Measurements from ENCODE around the gene FBXL13.
"Not testable (repeated sequence)": the region's sequence is repeated elsewhere in the genome, so short reads cannot be mapped to it uniquely, and the experiment has no call there.

The FBXL13 gene

GRCh38 chr7:103001210-103001609 is 73.4 kb downstream of the FBXL13 start:
- Histone ChIP-seq H2AFZ (ENCODE audit: low read depth) (no peak overlapping the region), H3K27ac (no peak overlapping the region), H3K4me2 (no peak overlapping the region), H3K4me1 (ENCODE audit: low read depth, poor library complexity, severe bottlenecking) (no peaks in the 10 kb centered on the region), H3K9ac (no peak overlapping the region), H3K36me3 (ENCODE audit: insufficient read depth) (no peaks in the 10 kb centered on the region), H3K79me2 (ENCODE audit: insufficient read depth, low read depth) (no peaks in the 10 kb centered on the region), H3K27me3 (ENCODE audit: insufficient read depth, low read depth) (no peaks in the 10 kb centered on the region), H4K20me1 (ENCODE audit: insufficient read depth) (no peaks in the 10 kb centered on the region), H3K4me3 (IDR thresholded peaks at IDR 0.05; ENCODE audit: insufficient read depth, low read depth, low read length) (no peak overlapping the region)
- no peak for TF ChIP-seq CTCF (conservative IDR thresholded peaks at IDR 0.05; ENCODE audit: low read depth, low read length)

- Histone ChIP-seq H4K20me1 (ENCODE audit: insufficient read depth) (no peaks in the 10 kb centered on the region), H3K4me2 (no peak overlapping the region), H3K79me2 (ENCODE audit: insufficient read depth, low read depth) (no peaks in the 10 kb centered on the region), H3K36me3 (ENCODE audit: insufficient read depth) (no peaks in the 10 kb centered on the region), H2AFZ (ENCODE audit: low read depth) (no peak overlapping the region), H3K9ac (no peak overlapping the region), H3K27me3 (ENCODE audit: insufficient read depth, low read depth) (no peaks in the 10 kb centered on the region), H3K27ac (no peak overlapping the region), H3K4me1 (ENCODE audit: low read depth, poor library complexity, severe bottlenecking) (no peaks in the 10 kb centered on the region), H3K4me3 (IDR thresholded peaks at IDR 0.05; ENCODE audit: insufficient read depth, low read depth, low read length) (no peak overlapping the region)
- no peak for TF ChIP-seq CTCF (conservative IDR thresholded peaks at IDR 0.05; ENCODE audit: low read depth, low read length)
Measured at GRCh38 chr7:102996957-102997356, 77.6 kb downstream of the FBXL13 start.

GRCh38 chr7:102995609-102996008 is 79.0 kb downstream of the FBXL13 start:
- H3K4me1 ChIP-seq (ENCODE audit: low read depth, poor library complexity, severe bottlenecking); H3K9ac ChIP-seq; H3K4me3 ChIP-seq (IDR thresholded peaks at IDR 0.05; ENCODE audit: insufficient read depth, low read depth, low read length); H3K36me3 ChIP-seq (ENCODE audit: insufficient read depth); H3K79me2 ChIP-seq (ENCODE audit: insufficient read depth, low read depth); H4K20me1 ChIP-seq (ENCODE audit: insufficient read depth); H3K27ac ChIP-seq; H3K4me2 ChIP-seq; H3K27me3 ChIP-seq (ENCODE audit: insufficient read depth, low read depth); H2AFZ ChIP-seq (ENCODE audit: low read depth): not testable (repeated sequence)

GRCh38 chr7:102994567-102994966 is 80.0 kb downstream of the FBXL13 start:
- no peak overlapping the region for H2AFZ ChIP-seq (ENCODE audit: low read depth)
- H3K36me3 ChIP-seq (ENCODE audit: insufficient read depth), result no peaks in the 10 kb centered on the region
- H3K4me3 ChIP-seq (IDR thresholded peaks at IDR 0.05; ENCODE audit: insufficient read depth, low read depth, low read length), result no peak overlapping the region
- no peaks in the 10 kb centered on the region for H4K20me1 ChIP-seq (ENCODE audit: insufficient read depth)
- no peaks in the 10 kb centered on the region for H3K27me3 ChIP-seq (ENCODE audit: insufficient read depth, low read depth)
- TF ChIP-seq CTCF (conservative IDR thresholded peaks at IDR 0.05; ENCODE audit: low read depth, low read length), result no peak
- no peak overlapping the region for H3K27ac ChIP-seq
- H3K79me2 ChIP-seq (ENCODE audit: insufficient read depth, low read depth), result no peaks in the 10 kb centered on the region
- H3K4me1 ChIP-seq (ENCODE audit: low read depth, poor library complexity, severe bottlenecking), result no peaks in the 10 kb centered on the region
- no peak overlapping the region for H3K9ac ChIP-seq
- H3K4me2 ChIP-seq, result no peak overlapping the region

GRCh38 chr7:102993718-102994029 is 80.9 kb downstream of the FBXL13 start:
- Histone ChIP-seq H3K27ac (no peak overlapping the region), H3K9ac (no peak overlapping the region), H3K4me3 (IDR thresholded peaks at IDR 0.05; ENCODE audit: insufficient read depth, low read depth, low read length) (no peak overlapping the region), H3K79me2 (ENCODE audit: insufficient read depth, low read depth) (no peaks in the 10 kb centered on the region), H3K4me2 (no peak overlapping the region), H4K20me1 (ENCODE audit: insufficient read depth) (no peaks in the 10 kb centered on the region), H3K36me3 (ENCODE audit: insufficient read depth) (no peaks in the 10 kb centered on the region), H3K4me1 (ENCODE audit: low read depth, poor library complexity, severe bottlenecking) (no peaks in the 10 kb centered on the region), H3K27me3 (ENCODE audit: insufficient read depth, low read depth) (no peaks in the 10 kb centered on the region), H2AFZ (ENCODE audit: low read depth) (no peak overlapping the region)
- TF ChIP-seq CTCF (conservative IDR thresholded peaks at IDR 0.05; ENCODE audit: low read depth, low read length), result no peak
